Neutrophil (primary cell): Measurements from ENCODE around the gene PDE5A.

Experiments
- H3K27ac ChIP-seq: fragments of 200-600 bp; sonication (generic); 2 replicates; pipeline ENCODE4 v1.5.1; 2016; ENCODE audit warnings: mild to moderate bottlenecking, moderate library complexity
- H3K27me3 ChIP-seq: fragments of 200-600 bp; sonication (generic); 2 replicates; pipeline ENCODE4 v1.6.0; 2016; ENCODE audit warnings: mild to moderate bottlenecking
- H3K36me3 ChIP-seq: fragments of 200-600 bp; sonication (generic); 2 replicates; pipeline ENCODE4 v1.5.1; 2017
- H3K4me1 ChIP-seq, 2 experiments: fragments of 200-600 bp in 1 of 2; sonication (generic) in 1 of 2; 1 replicate in 1 of 2; 2 replicates in 1 of 2; pipeline versions ENCODE4 v1.5.1 to v1.6.1; 2013 to 2016; ENCODE audit warnings: low read depth in 1 of 2, low read length in 1 of 2, mild to moderate bottlenecking in 1 of 2, moderate library complexity in 1 of 2; ENCODE audit not compliant: control insufficient read depth in 1 of 2, insufficient read depth in 1 of 2
- H3K4me3 ChIP-seq, 2 experiments: fragments of 200-600 bp in 1 of 2; sonication (generic) in 1 of 2; 1 replicate in 1 of 2; 2 replicates in 1 of 2; pipeline ENCODE4 v1.5.1; 2013 to 2016; ENCODE audit warnings: low read depth in 1 of 2, low read length in 1 of 2, mild to moderate bottlenecking in 1 of 2, moderate library complexity in 1 of 2
- H3K9me3 ChIP-seq: fragments of 200-600 bp; sonication (generic); 2 replicates; pipeline ENCODE4 v1.5.1; 2016
- TF ChIP-seq, protein P1 (sequence below): fragments of 200-600 bp; sonication (generic); IDR thresholded peaks from 2 replicates; pipeline ENCODE4 v1.5.1; 2016; ENCODE audit warnings: antibody characterized with exemption

Gene PDE5A

DNA sequence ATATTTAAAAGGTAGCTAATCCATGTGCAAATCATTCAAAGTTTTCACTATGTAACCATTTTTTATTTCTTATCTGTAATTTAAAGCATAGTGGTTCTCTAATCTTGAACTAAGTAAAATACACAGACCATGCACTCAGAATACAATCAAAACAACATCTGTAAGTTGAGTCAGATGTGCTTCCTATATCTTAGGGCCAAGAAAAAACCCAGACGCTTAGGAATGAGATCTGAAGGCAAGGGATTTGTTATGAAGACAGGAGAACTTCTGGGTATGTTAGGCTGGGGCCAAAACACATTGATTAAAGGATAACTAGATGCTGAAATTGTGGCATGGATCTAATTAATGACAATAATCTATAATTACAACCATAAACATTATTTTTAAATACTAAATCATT is 120.3 kb downstream of the PDE5A start:
- Histone ChIP-seq H3K4me3 (no peak overlapping the region), H3K4me1 (no peaks in the 10 kb centered on the region), H3K36me3 (peaks cover 13% of the 10 kb centered on the region), H3K27me3 (no peaks in the 10 kb centered on the region), H3K27ac (no peak overlapping the region), H3K9me3 (no peaks in the 10 kb centered on the region)
- TF ChIP-seq, protein P1, sequence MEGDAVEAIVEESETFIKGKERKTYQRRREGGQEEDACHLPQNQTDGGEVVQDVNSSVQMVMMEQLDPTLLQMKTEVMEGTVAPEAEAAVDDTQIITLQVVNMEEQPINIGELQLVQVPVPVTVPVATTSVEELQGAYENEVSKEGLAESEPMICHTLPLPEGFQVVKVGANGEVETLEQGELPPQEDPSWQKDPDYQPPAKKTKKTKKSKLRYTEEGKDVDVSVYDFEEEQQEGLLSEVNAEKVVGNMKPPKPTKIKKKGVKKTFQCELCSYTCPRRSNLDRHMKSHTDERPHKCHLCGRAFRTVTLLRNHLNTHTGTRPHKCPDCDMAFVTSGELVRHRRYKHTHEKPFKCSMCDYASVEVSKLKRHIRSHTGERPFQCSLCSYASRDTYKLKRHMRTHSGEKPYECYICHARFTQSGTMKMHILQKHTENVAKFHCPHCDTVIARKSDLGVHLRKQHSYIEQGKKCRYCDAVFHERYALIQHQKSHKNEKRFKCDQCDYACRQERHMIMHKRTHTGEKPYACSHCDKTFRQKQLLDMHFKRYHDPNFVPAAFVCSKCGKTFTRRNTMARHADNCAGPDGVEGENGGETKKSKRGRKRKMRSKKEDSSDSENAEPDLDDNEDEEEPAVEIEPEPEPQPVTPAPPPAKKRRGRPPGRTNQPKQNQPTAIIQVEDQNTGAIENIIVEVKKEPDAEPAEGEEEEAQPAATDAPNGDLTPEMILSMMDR = no peak

DNA sequence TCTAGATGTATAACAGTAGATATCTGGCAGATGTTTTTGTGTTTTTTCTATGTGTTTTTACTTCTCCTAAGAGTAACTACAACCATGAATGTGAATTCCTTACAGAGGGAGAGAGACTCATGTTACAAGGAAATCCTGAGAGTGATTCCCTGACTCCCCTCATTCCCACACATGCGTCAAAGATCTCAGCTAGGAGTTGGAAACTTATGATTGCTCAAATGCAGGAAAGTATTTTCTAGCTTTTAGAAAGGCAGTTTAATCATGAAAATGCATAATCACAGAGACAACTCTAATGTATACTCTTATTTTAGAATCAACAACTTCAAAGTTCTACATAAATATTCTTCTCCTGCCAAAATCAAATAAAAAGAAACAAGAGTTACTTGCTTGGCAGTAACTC is 121.8 kb downstream of the PDE5A start:
- Histone ChIP-seq H3K36me3 (peaks cover 5% of the 10 kb centered on the region), H3K27ac (no peak overlapping the region), H3K9me3 (no peaks in the 10 kb centered on the region), H3K27me3 (no peaks in the 10 kb centered on the region), H3K4me1 (no peaks in the 10 kb centered on the region), H3K4me3 (no peak overlapping the region)
- TF ChIP-seq, protein P1 = no peak

GRCh38 chr4:119504616-119505015 is 124.0 kb downstream of the PDE5A start:
- Histone ChIP-seq H3K9me3 (no peaks in the 10 kb centered on the region), H3K4me3 (no peak overlapping the region), H3K4me1 (no peaks in the 10 kb centered on the region), H3K27me3 (no peaks in the 10 kb centered on the region), H3K27ac (no peak overlapping the region), H3K36me3 (peaks cover 24% of the 10 kb centered on the region)
- TF ChIP-seq, protein P1 = no peak

DNA sequence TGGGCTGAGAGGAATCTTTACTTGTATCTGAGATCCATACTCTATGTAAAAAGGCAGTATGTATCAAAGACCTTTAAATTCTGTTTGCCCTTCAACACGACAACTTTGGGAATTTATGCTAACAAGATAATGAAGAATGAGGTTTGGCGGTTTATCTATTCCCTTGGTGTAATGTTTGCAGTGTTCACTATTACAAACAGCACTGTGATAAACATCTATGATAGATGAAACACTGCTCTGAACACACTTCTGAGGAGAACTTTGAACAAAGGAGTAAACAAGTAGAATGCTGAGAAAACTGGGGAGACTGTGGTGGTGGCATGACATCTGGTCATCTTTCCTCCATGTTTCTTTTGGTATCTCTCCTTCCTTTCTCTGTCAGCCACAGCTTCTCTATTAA is 126.9 kb downstream of the PDE5A start:
- no peak overlapping the region for H3K4me3 ChIP-seq
- no peaks in the 10 kb centered on the region for H3K4me1 ChIP-seq
- H3K9me3 ChIP-seq = no peaks in the 10 kb centered on the region
- TF ChIP-seq, protein P1 = no peak
- H3K27me3 ChIP-seq = no peaks in the 10 kb centered on the region
- no peak overlapping the region for H3K27ac ChIP-seq
- H3K36me3 ChIP-seq = peaks cover 49% of the 10 kb centered on the region

GRCh38 chr4:119498527-119498926 is 130.1 kb downstream of the PDE5A start:
- Histone ChIP-seq H3K9me3 (no peaks in the 10 kb centered on the region), H3K27ac (no peak overlapping the region)
- TF ChIP-seq, protein P1 = no peak

DNA sequence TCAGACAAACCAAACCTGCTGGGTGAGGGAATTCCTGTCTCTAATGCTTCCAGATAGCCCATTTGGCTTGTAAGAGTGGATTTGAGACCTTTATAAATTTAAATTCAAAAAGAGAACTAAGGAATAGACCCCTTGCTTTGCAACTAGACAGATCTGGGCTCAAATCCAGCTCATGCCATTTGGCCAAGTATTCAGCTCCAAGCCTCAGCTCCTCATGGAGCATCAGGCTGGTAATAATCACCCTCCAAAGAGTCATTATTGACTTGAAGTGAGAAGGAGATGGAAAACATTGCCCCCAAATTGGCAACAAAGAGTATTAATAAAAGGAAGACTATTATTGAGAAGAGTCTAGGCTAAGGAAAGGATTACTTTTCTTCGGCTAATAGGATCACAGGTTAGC is 134.7 kb downstream of the PDE5A start:
- H3K27me3 ChIP-seq = no peaks in the 10 kb centered on the region
- TF ChIP-seq, protein P1 = no peak
- H3K9me3 ChIP-seq = no peaks in the 10 kb centered on the region
- H3K4me1 ChIP-seq = no peaks in the 10 kb centered on the region
- H3K4me3 ChIP-seq = no peak overlapping the region
- H3K27ac ChIP-seq = no peak overlapping the region
- peaks cover 47% of the 10 kb centered on the region for H3K36me3 ChIP-seq

More at GRCh38 chr4:119498527-119498926, 130.1 kb downstream of the PDE5A start:
- Histone ChIP-seq H3K36me3 (peaks cover 76% of the 10 kb centered on the region), H3K4me1 (no peaks in the 10 kb centered on the region), H3K4me3 (no peak overlapping the region), H3K27me3 (no peaks in the 10 kb centered on the region)
